OCI-LY7 (cell line): ENCODE data around the gene BZW1. TPM values are rescaled to one million over a fixed set of nuclear protein-coding genes. Genes with fewer than 3 reads are reported as not detected.

Source experiments
- BruUV-seq: library from RNA; stranded (reverse); fragments of 400-500 nt; replicated peaks from 2 replicates; lab custom pipeline; 2021; lab: Mats Ljungman, UMichigan
- CTCF ChIA-PET: fragments of 300-600 bp; sonication (Branson Sonifier 250); formaldehyde crosslinking; loops from one replicate; lab custom pipeline; 2022; ENCODE audit warnings: antibody characterized with exemption; ENCODE audit not compliant: unreplicated experiment; lab: Charles Lee
- POLR2A ChIA-PET: fragments of 300-600 bp; sonication (Branson Sonifier 250); formaldehyde crosslinking; loops from one replicate; lab custom pipeline; 2022; ENCODE audit warnings: antibody characterized with exemption; lab: Charles Lee
- DNase-seq: peaks from one replicate; pipeline ENCODE4 v3.0.0-alpha.2; 2015; ENCODE audit warnings: low spot score
- H2AFZ ChIP-seq: fragments of 200-600 bp; sonication (generic), shearing (Covaris generic); 2 replicates; pipeline ENCODE4 v1.6.1; 2014; ENCODE audit warnings: mild to moderate bottlenecking, antibody characterized with exemption, low read length, moderate library complexity
- H3K27ac ChIP-seq: fragments of 200-600 bp; sonication (generic); 2 replicates; pipeline ENCODE4 v1.5.1; 2014; ENCODE audit warnings: mixed run types, low read depth, mild to moderate bottlenecking, moderate library complexity, low read length, inconsistent platforms; ENCODE audit not compliant: poor library complexity, severe bottlenecking
- H3K36me3 ChIP-seq: fragments of 200-600 bp; sonication (generic); 2 replicates; pipeline ENCODE4 v1.6.1; 2014; ENCODE audit warnings: mild to moderate bottlenecking, antibody characterized with exemption, low read length, moderate library complexity, mixed read lengths; ENCODE audit not compliant: insufficient read depth
- H3K4me1 ChIP-seq: fragments of 200-600 bp; sonication (generic); 2 replicates; pipeline ENCODE4 v1.5.1; 2014; ENCODE audit warnings: mild to moderate bottlenecking, low read length; ENCODE audit not compliant: insufficient read depth, poor library complexity, severe bottlenecking
- H3K4me2 ChIP-seq: fragments of 200-600 bp; sonication (generic); 2 replicates; pipeline ENCODE4 v1.6.1; 2014; ENCODE audit warnings: mild to moderate bottlenecking, low read length
- H3K4me3 ChIP-seq: fragments of 200-600 bp; sonication (generic); 2 replicates; pipeline ENCODE4 v1.5.1; 2014; ENCODE audit warnings: mild to moderate bottlenecking, low read depth, low read length; ENCODE audit not compliant: poor library complexity, severe bottlenecking
- H3K79me2 ChIP-seq: fragments of 200-600 bp; sonication (generic); 2 replicates; pipeline ENCODE4 v1.6.1; 2016; ENCODE audit warnings: low read depth, mild to moderate bottlenecking, low read length, moderate library complexity, mixed read lengths; ENCODE audit not compliant: insufficient read depth
- H3K9me2 ChIP-seq: fragments of 200-600 bp; sonication (generic); 2 replicates; pipeline ENCODE4 v1.6.1; 2016; ENCODE audit warnings: mild to moderate bottlenecking, low read length, mixed read lengths; ENCODE audit not compliant: insufficient read depth
- H3K9me3 ChIP-seq: fragments of 200-600 bp; sonication (generic); 2 replicates; pipeline ENCODE4 v1.6.1; 2014; ENCODE audit warnings: mild to moderate bottlenecking, mixed run types, low read length, mixed read lengths
- H4K20me1 ChIP-seq: fragments of 200-600 bp; sonication (generic); 2 replicates; pipeline ENCODE4 v1.6.1; 2014; ENCODE audit warnings: mild to moderate bottlenecking, antibody characterized with exemption, low read length, moderate library complexity, mixed read lengths; ENCODE audit not compliant: insufficient read depth
- CTCF ChIP-seq: fragments of 200-600 bp; sonication (generic); conservative IDR thresholded peaks from 2 replicates; pipeline ENCODE4 v1.5.1; 2014; ENCODE audit warnings: mild to moderate bottlenecking, antibody characterized with exemption, low read length, moderate library complexity, mixed read lengths
- EZH2phosphoT487 ChIP-seq: fragments of 200-600 bp; sonication (generic); IDR thresholded peaks from 2 replicates; pipeline ENCODE4 v1.6.1; 2018; ENCODE audit warnings: low read depth, borderline replicate concordance, mild to moderate bottlenecking, mixed run types, antibody characterized with exemption, low read length, moderate library complexity, mixed read lengths
- intact Hi-C: fragments of 100-400 bp; cut with micrococcal nuclease; formaldehyde crosslinking; loops from one replicate; pipeline ENCODE4 v1.10.0; 2022; ENCODE audit not compliant: unreplicated experiment
- total RNA-seq, 2 experiments: library from RNA; depleted of rRNA in 1 of 2; stranded (reverse); fragments of >200 nt in 1 of 2; shearing (Covaris generic) in 1 of 2; gene quantifications; 2 replicates each; pipeline ENCODE4 v1.2.3, GENCODE V29; 2014 to 2022

The BZW1 gene
- total RNA-seq, 2 experiments from 2014 or later: 180 to 183 TPM

DNA sequence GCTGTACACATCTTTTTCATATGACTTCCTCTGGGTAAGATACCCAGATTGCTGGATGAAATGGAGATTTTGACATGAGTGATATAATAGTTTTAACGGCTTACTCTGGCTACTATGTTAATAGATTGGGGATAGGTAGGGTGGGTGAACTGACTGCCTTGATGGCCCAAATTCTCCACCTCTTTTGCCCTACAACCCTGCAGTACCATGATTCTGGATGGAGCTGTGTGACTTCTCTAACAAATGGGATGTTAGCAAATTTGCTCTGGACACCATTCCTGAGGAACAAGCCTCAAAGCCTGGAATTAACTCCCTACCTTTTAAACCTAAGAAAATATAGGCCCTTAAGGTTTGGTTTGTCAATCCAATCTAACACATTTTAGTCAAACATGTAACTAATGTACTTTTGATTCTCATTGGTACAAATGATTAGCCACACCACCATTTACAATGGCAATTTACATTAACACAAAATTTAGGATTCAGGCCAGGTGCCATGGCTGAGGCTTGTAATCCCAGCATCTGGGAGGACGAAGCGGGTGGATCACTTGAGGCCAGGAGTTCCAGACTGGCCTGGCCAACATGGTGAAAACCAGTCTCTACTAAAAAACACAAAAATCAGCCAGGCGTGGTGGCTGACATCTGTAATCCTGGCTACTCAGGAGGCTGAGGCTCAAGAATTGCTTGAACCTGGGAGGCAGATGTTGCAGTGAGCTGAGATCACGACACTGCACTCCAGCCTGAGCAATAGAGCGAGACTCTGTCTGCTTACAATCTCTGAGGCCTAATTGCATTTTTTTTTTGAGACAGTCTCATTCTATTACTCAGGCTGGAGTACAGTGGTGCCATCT, 39.9 kb downstream of the BZW1 start:
- no peaks in the 10 kb centered on the region for H3K9me2 ChIP-seq
- H3K9me3 ChIP-seq: no peaks in the 10 kb centered on the region
- H3K4me1 ChIP-seq: no peaks in the 10 kb centered on the region
- no peak for DNase-seq
- no peak overlapping the region for H2AFZ ChIP-seq
- H3K36me3 ChIP-seq: peaks cover 64% of the 10 kb centered on the region
- H3K4me3 ChIP-seq: no peak overlapping the region
- ChIA-PET CTCF (no interaction called here), POLR2A (no interaction called here)
- H3K4me2 ChIP-seq: no peak overlapping the region
- intact Hi-C loops: no loop called here
- H4K20me1 ChIP-seq: no peaks in the 10 kb centered on the region; the same call in 1 of the 2 replicates
- no peak for TF ChIP-seq CTCF
- no peak for TF ChIP-seq EZH2phosphoT487
- no TSS peak for BruUV-seq
- H3K27ac ChIP-seq: no peak overlapping the region
- peaks cover 5% of the 10 kb centered on the region; the same call in 1 of the 2 replicates for H3K79me2 ChIP-seq

DNA sequence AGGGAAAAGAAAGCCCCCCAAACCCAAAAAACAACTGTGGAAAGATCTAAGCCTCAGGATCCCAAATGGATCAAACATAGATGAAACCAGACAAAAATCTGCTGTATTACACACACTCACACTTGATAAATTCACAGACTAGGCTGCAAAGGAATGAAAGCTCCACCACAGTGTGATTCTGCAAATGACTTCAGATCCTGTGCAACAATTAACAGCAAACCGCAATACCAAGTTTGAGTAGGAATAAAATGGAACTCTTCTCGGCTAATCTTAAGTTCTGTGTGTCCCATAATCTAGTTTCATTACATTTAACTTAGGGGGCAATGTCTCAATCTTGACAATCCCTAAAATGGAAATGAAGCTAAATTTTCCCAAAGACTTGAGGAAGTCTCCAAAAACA, 40.9 kb downstream of the BZW1 start:
- Histone ChIP-seq H4K20me1 (no peaks in the 10 kb centered on the region; the same call in 1 of the 2 replicates), H3K27ac (no peak overlapping the region), H3K4me1 (no peaks in the 10 kb centered on the region), H2AFZ (no peak overlapping the region), H3K9me2 (no peaks in the 10 kb centered on the region), H3K4me3 (no peak overlapping the region), H3K9me3 (no peaks in the 10 kb centered on the region), H3K79me2 (peaks cover 14% of the 10 kb centered on the region; the same call in 1 of the 2 replicates), H3K4me2 (no peak overlapping the region), H3K36me3 (peaks cover 74% of the 10 kb centered on the region)
- BruUV-seq: no TSS peak
- TF ChIP-seq EZH2phosphoT487: no peak
- TF ChIP-seq CTCF: no peak
- intact Hi-C loops: no loop called here
- ChIA-PET CTCF (no interaction called here), POLR2A (interaction anchor here (0.6 to 1.8 kb wide), 3 partner anchors 12 to 26 kb away, joined by 5 to 7 read pairs (median 7); partner anchors contain the start of gene CLK1)
- DNase-seq: no peak

DNA sequence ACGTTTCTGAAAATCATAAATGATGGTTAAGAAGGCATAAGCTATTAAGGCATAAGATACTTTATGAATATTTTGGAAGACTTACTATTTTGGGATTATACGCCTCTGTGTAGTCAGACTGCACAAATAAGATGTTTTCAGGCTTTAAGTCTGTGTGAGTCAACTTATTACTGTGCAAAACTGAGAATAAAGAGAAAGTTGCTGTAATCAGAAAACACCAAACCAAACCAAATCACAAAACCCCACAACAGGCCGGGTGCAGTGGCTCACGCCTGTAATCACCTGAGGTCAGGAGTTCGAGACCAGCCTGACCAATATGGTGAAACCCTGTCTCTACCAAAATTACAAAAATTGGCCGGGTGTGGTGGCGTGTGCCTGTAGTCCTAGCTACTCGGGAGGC, 45.1 kb downstream of the BZW1 start:
- Histone ChIP-seq H3K79me2 (peaks cover 56% of the 10 kb centered on the region), H2AFZ (no peak overlapping the region), H3K4me3 (no peak overlapping the region), H3K27ac (no peak overlapping the region), H4K20me1 (peaks cover 19% of the 10 kb centered on the region; the same call in 1 of the 2 replicates), H3K4me1 (peaks cover 13% of the 10 kb centered on the region), H3K9me2 (no peaks in the 10 kb centered on the region), H3K9me3 (no peaks in the 10 kb centered on the region), H3K36me3 (peaks cover 100% of the 10 kb centered on the region), H3K4me2 (no peak overlapping the region)
- intact Hi-C loops: no loop called here
- TF ChIP-seq CTCF: no peak
- TF ChIP-seq EZH2phosphoT487: no peak
- BruUV-seq: no TSS peak
- CTCF ChIA-PET: no interaction called here
- POLR2A ChIA-PET: interaction anchor here (1.2 to 1.6 kb wide), 2 partner anchors 30 to 39 kb away, joined by 3 read pairs; no protein-coding TSS in a partner anchor
- DNase-seq: no peak
